Bronchial epithelial cell (primary cell): ENCODE measurements around the gene IGLON5. TPM values are rescaled to one million over a fixed set of nuclear protein-coding genes. Genes with fewer than 3 reads are reported as not detected.

Experiments
- DNase-seq: peaks from one replicate; pipeline ENCODE4 v3.0.0-alpha.2; 2010; ENCODE audit warnings: low read depth
- FAIRE-seq: peaks from 2 replicates; lab custom pipeline; 2011; peaks lifted over from hg19 to GRCh38; lab: Jason Lieb, UNC
- H3K27me3 ChIP-seq: 2 replicates; pipeline ENCODE4 v1.5.1; 2011; ENCODE audit warnings: low read length; ENCODE audit not compliant: control insufficient read depth, insufficient read depth
- H3K36me3 ChIP-seq: 2 replicates; pipeline ENCODE4 v1.5.1; 2011; ENCODE audit warnings: low read length; ENCODE audit not compliant: control insufficient read depth, insufficient read depth
- H3K4me3 ChIP-seq: 2 replicates; pipeline ENCODE4 v1.5.1; 2011; ENCODE audit warnings: mild to moderate bottlenecking, low read depth, low read length, control low read depth
- total RNA-seq: library from RNA; depleted of rRNA; stranded (reverse); fragments of >200 nt; gene quantifications from 2 replicates; pipeline ENCODE4 v1.2.1, GENCODE V29; 2014
- TF ChIP-seq, protein P1 (sequence below): IDR thresholded peaks from 2 replicates; pipeline ENCODE4 v1.5.1; 2011; ENCODE audit warnings: mild to moderate bottlenecking, moderate library complexity, low read length, control low read depth, inconsistent platforms; ENCODE audit not compliant: insufficient read depth, severe bottlenecking

The IGLON5 gene
- not detected in 2 replicates for total RNA-seq

DNA sequence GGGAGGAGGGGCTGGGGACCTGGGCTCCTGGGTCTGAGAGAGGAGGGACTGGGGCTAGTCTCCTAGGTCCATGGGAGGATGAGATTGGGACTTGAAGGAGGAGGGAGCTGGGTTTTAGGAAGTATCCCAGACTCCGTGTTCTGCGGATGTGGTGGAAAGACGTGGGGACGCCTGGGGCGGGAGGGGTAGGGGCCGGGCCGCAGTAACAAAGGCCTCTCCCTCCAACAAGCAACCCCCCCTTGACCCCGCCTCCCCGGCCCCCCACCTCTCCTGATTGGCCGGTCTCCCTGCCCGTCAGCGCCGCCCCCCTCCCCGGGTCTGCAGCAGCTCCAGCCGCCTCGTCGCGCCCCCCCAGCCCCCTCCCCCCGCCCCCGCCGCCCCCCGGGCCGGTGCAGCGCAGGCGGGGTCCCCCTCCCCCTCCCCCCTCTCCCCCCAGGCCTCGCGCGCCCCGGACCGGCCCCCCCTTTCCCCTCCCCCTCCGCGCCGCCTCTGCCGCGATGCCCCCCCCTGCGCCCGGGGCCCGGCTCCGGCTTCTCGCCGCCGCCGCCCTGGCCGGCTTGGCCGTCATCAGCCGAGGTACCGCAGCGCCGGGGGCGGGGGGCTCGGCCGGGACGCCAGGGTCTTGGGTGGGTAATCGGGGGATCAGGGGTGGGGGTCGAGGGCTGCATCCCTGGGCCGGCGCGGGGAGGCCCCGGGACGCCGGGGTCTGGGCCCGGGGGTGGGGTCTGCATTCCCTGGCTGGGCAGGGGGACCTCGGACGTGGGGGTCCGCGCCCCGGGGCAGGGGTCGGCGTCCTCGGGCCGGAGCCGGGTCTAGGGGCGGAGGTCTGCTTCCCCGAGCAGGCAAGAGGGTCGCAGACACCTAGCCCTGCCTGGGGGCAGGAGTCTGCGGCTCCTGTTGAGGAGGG lies at the start of gene IGLON5:
IGLON5 (plus strand) TSS at position 294 of the 907 bp plus-strand sequence; CDS start at position 498, 204 bp downstream.
- no peaks in the 10 kb centered on the region for H3K36me3 ChIP-seq
- TF ChIP-seq, protein P1, sequence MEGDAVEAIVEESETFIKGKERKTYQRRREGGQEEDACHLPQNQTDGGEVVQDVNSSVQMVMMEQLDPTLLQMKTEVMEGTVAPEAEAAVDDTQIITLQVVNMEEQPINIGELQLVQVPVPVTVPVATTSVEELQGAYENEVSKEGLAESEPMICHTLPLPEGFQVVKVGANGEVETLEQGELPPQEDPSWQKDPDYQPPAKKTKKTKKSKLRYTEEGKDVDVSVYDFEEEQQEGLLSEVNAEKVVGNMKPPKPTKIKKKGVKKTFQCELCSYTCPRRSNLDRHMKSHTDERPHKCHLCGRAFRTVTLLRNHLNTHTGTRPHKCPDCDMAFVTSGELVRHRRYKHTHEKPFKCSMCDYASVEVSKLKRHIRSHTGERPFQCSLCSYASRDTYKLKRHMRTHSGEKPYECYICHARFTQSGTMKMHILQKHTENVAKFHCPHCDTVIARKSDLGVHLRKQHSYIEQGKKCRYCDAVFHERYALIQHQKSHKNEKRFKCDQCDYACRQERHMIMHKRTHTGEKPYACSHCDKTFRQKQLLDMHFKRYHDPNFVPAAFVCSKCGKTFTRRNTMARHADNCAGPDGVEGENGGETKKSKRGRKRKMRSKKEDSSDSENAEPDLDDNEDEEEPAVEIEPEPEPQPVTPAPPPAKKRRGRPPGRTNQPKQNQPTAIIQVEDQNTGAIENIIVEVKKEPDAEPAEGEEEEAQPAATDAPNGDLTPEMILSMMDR, result no peak
- FAIRE-seq, result no peak
- H3K27me3 ChIP-seq, result no peaks in the 10 kb centered on the region
- no peak within 1 kb of the TSS for H3K4me3 ChIP-seq
- no peak for DNase-seq

DNA sequence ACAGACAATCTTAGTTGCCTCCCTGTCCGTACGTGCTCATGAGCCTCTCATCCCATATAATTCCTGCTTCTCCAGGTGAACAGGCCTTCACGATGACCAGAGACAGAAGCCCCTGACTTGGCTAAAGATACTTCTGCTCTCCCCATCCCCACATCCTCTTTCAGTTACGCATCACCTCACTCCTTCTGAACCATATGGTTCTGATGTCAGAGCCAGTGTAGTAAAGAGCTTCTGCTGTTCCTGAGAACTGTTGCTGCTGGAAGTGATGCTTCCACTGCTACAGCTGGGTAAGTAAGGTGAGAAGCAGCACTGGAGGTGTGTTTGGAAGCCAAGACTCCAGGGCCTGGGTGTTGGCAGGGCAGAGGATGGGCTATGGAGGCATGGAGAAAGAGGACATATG lies 47.6 kb upstream of the IGLON5 start:
- no peaks in the 10 kb centered on the region for H3K27me3 ChIP-seq
- FAIRE-seq, result no peak
- no peak for DNase-seq
- TF ChIP-seq, protein P1, result no peak
- no peak overlapping the region for H3K4me3 ChIP-seq
- no peaks in the 10 kb centered on the region for H3K36me3 ChIP-seq

DNA sequence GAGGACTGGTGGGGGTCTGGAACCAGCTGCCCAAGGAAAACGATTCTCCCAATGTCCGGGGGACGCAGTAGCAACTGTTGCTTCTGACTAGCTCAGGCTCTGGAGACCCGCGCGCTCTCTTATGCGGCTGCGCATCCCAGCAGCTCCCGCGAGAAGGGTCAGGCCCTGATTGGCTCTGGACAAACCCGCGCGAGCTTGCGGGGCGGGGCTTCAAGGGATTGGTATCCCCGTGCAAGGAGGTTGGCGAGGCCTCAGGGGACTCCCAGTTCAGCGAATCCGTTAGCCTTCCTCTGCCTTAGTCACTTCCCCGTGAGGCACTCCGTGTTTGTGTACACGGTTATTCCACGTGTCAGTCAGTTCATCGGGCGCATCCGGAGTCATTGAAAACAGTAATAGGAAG lies 40.4 kb upstream of the IGLON5 start:
- DNase-seq, result no peak

DNA sequence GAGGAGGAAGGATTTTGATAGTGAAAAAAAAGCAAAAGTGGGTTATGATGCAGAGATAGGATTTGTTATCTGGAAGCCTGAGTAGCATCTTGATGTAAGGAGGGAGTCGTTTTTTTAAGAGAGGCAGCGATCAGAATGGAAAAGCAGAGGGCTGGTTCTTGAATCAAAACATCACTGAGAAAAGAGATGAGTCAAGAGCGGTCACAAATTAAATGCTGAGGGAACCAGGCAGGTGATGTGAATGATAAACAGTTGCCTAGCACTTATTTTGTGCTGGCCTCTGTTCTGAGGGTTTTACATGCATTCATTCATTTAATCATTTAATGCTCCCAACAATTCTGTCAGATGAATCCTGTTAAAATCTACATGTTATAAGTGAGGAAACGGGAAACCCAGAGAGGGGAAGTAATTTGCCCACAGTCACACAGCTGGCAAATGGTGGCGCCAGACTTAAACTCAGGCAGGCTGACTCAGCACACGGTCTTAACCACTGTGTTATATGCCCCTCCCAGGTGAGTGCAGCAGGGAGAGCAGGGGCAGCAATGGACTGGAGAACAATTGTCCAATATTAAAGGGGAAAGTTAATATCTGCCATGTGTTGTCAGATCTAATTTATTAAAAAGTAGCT lies 39.1 kb upstream of the IGLON5 start:
- Histone ChIP-seq H3K27me3 (no peaks in the 10 kb centered on the region), H3K4me3 (no peak overlapping the region), H3K36me3 (no peaks in the 10 kb centered on the region)
- no peak for DNase-seq
- no peak for FAIRE-seq
- TF ChIP-seq, protein P1, result no peak

More for the DNA sequence above, 40.4 kb upstream of the IGLON5 start:
- no peak for FAIRE-seq
- H3K36me3 ChIP-seq, result no peaks in the 10 kb centered on the region
- no peaks in the 10 kb centered on the region for H3K27me3 ChIP-seq
- H3K4me3 ChIP-seq, result no peak overlapping the region
- TF ChIP-seq, protein P1, result no peak

DNA sequence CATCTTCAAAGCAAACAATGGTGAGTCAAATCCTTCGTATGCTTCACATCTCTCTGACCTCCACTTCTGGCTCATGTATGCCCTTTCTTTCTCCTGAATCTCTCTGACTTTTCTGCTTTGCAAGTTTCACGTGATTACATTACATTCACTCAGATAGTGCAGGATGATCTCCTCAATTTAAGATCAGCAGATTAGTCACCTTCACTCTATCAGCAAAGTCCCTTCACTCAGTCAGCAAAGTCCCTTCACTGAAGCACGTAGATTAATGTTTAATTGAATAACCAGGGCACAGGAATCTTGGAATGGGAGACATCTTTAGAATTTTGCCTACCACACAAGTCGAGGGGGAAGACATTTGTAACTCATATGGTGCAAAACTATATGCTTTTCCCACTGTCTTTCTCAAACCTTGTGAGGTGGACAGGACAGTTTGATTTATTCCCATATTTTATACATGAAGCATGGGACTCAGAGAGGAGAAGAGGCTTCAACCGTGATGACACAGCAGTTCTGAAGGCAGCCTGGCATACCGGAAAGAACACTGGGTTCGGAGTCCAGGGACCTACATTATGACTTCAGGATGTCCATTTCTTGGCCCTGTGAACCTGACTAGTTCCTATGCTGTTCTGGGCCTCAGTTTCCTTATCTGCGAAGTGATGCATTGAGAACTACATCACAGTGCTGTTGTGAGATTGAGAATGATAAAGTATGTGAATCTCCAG lies 37.2 kb upstream of the IGLON5 start:
- FAIRE-seq (peak; percentile 18), DNase-seq (no peak)
- Histone ChIP-seq H3K4me3 (no peak overlapping the region), H3K27me3 (no peaks in the 10 kb centered on the region), H3K36me3 (no peaks in the 10 kb centered on the region)
- TF ChIP-seq, protein P1, result no peak
